Fibroblast of skin of right quadriceps (primary cell): Measurements from ENCODE around the gene GCN1.
"Not testable (repeated sequence)": the region's sequence is repeated elsewhere in the genome, so short reads cannot be mapped to it uniquely, and the experiment has no call there.

ENCODE experiments used
- DNase-seq: peaks from one replicate; pipeline ENCODE4 v3.0.0-alpha.2; 2013

The GCN1 gene

GRCh38 chr12:120194534-120195395, at the start of gene GCN1:
Gene GCN1, minus strand, starts transcription at chr12:120194715. Its CDS starts 18 bp downstream, at chr12:120194697.
- peak; percentile 80 for DNase-seq

GRCh38 chr12:120242971-120243699, 48.6 kb upstream of the GCN1 start:
- DNase-seq: no peak

- no peak for DNase-seq
Observed at GRCh38 chr12:120242275-120242799, 47.8 kb upstream of the GCN1 start.

GRCh38 chr12:120241561-120242274, 47.2 kb upstream of the GCN1 start:
- no peak for DNase-seq

- no peak for DNase-seq
Observed at GRCh38 chr12:120240495-120240833, 45.9 kb upstream of the GCN1 start.

- DNase-seq: no peak
Observed at GRCh38 chr12:120239776-120240494, 45.4 kb upstream of the GCN1 start.

GRCh38 chr12:120238839-120239445, 44.4 kb upstream of the GCN1 start:
- no peak for DNase-seq

GRCh38 chr12:120238217-120238616, 43.7 kb upstream of the GCN1 start:
- no peak for DNase-seq

GRCh38 chr12:120237360-120238171, 43.1 kb upstream of the GCN1 start:
- DNase-seq: peak; percentile 57

- not testable (repeated sequence) for DNase-seq
Observed at GRCh38 chr12:120236809-120237208, 42.3 kb upstream of the GCN1 start.

- DNase-seq: peak; percentile 35
Observed at GRCh38 chr12:120235369-120236323, 41.1 kb upstream of the GCN1 start.

- DNase-seq: peak; percentile 97
Observed at GRCh38 chr12:120234643-120235368, 40.3 kb upstream of the GCN1 start.

- peak; percentile 98 for DNase-seq
Observed at GRCh38 chr12:120231316-120232011, 36.9 kb upstream of the GCN1 start.

GRCh38 chr12:120230974-120231315, 36.4 kb upstream of the GCN1 start:
- no peak for DNase-seq

- DNase-seq: peak; percentile 98
Observed at GRCh38 chr12:120230326-120230973, 35.9 kb upstream of the GCN1 start.

- no peak for DNase-seq
Observed at GRCh38 chr12:120229487-120230325, 35.2 kb upstream of the GCN1 start.

- no peak for DNase-seq
Observed at GRCh38 chr12:120229071-120229486, 34.6 kb upstream of the GCN1 start.
